ENCODE measurements around the gene ZCCHC24. TPM values are rescaled to one million over a fixed set of nuclear protein-coding genes. Genes with fewer than 3 reads are reported as not detected.
A peak's percentile ranks its signal among the peaks of the same experiment; 100 is the strongest.

The ZCCHC24 gene
- total RNA-seq, 2 experiments from 2014 or later, result 0.98 to 2.2 TPM

DNA sequence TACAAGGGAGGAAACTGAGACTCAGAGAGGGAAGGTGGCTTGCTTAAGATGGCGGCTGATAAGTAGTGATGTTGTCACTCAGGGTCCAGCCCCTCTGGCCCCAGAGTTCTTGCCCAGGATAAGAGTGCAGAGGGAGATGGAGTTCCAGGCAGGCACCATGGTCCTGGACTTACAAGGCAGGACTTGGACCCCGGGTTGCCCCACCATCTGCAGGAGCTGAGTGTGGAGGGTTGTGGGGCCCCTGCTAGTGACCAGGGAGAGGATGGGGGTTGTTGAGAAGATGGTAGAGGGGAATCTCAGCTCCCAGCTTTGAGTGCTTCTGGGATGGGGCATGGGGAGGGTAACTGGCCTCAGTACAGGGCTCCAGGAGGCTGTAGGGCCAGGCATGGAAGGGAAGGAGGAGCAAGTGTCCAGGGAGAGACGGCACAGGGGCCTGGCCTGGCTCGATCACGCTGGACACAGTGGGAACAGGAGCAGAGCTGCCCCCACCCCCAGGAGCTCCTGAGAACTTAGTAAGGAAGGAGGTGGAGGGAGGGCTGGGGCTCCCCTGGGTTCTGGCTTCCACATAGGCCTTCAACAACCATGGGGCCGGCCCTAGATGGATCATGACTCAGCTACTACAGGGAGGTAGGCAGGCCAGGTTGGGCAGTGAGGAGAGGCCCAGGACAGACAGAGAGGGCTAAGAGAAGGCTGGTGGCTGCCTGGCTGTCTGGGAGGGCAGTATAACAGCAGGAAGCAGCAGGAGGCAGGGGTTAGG is 69.9 kb downstream of the ZCCHC24 start:
- no peak for DNase-seq (ENCODE audit: low spot score)
- CTCF ChIA-PET (ENCODE audit: unreplicated experiment), result interaction anchor here (0.6 to 1.0 kb wide), 2 partner anchors 86 to 94 kb away, joined by 4 read pairs; no protein-coding TSS in a partner anchor
- H3K36me3 ChIP-seq (ENCODE audit: insufficient read depth, low read length), result no peaks in the 10 kb centered on the region
- H3K4me2 ChIP-seq (ENCODE audit: low read length), result no peak overlapping the region
- no peak overlapping the region for H3K4me3 ChIP-seq (ENCODE audit: low read depth, low read length, poor library complexity, severe bottlenecking)
- no peaks in the 10 kb centered on the region for H3K79me2 ChIP-seq (ENCODE audit: insufficient read depth, low read depth, low read length)
- H4K20me1 ChIP-seq (ENCODE audit: insufficient read depth, low read length), result no peaks in the 10 kb centered on the region
- no peaks in the 10 kb centered on the region for H3K9me3 ChIP-seq (ENCODE audit: low read length)
- intact Hi-C loops (cut with micrococcal nuclease; ENCODE audit: unreplicated experiment), result no loop called here
- no peak overlapping the region for H2AFZ ChIP-seq (ENCODE audit: low read length)
- no peaks in the 10 kb centered on the region for H3K9me2 ChIP-seq (ENCODE audit: insufficient read depth, low read length)
- no peaks in the 10 kb centered on the region for H3K4me1 ChIP-seq (ENCODE audit: insufficient read depth, low read length, poor library complexity, severe bottlenecking)
- no TSS peak for BruUV-seq (replicated peaks)
- no peak overlapping the region for H3K27ac ChIP-seq (ENCODE audit: low read depth, low read length, poor library complexity, severe bottlenecking)
- POLR2A ChIA-PET, result interaction anchor here (0.6 to 0.9 kb wide), 2 partner anchors 27 to 845 kb away, joined by 3 read pairs; no protein-coding TSS in a partner anchor
- TF ChIP-seq, protein P1, sequence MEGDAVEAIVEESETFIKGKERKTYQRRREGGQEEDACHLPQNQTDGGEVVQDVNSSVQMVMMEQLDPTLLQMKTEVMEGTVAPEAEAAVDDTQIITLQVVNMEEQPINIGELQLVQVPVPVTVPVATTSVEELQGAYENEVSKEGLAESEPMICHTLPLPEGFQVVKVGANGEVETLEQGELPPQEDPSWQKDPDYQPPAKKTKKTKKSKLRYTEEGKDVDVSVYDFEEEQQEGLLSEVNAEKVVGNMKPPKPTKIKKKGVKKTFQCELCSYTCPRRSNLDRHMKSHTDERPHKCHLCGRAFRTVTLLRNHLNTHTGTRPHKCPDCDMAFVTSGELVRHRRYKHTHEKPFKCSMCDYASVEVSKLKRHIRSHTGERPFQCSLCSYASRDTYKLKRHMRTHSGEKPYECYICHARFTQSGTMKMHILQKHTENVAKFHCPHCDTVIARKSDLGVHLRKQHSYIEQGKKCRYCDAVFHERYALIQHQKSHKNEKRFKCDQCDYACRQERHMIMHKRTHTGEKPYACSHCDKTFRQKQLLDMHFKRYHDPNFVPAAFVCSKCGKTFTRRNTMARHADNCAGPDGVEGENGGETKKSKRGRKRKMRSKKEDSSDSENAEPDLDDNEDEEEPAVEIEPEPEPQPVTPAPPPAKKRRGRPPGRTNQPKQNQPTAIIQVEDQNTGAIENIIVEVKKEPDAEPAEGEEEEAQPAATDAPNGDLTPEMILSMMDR (conservative IDR thresholded peaks at IDR 0.05; ENCODE audit: low read length), result no peak
- TF ChIP-seq EZH2phosphoT487 (IDR thresholded peaks at IDR 0.05; ENCODE audit: borderline replicate concordance, low read depth, low read length), result no peak

DNA sequence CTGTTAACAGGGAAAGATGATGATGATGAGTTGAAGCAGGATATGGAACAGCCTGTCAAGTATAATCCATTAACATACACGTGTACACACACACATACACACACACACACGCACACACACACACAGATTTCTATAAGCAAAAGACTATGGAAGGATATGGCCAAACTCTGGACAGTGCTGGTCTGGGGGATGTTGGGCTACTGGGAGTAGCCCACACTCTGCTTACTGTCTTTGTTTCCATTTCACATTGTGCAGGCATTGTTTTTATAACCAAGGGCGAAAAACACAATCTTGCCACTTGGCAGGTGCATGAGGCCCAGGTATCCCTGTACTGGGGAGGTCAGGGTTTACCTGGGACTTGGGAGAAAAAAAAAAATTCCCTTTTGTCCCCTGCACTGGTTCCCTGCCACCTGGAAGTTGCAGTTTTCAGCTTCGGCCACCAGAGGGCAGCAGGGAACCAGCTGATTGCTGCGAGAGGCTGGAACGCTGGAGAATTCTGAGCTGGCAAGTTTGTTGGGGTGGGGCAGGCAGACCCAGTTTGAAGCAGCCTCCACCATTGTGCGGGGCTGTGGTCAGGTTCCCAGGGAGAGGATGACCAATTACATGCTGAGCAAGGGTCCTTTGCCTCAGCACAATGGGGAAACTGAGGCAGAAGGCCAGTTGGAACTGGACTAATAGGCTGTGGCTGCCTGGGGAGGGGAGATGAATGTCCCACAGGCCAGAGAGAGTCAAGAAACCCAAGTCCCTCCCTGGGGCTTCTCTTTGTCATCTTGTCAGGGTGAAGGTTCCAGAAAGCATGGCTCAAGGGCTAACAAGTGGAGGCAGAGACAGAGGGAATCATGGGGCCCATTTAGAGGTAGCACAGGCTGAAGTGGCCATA is 70.9 kb downstream of the ZCCHC24 start:
- Histone ChIP-seq H4K20me1 (ENCODE audit: insufficient read depth, low read length) (no peaks in the 10 kb centered on the region), H3K27ac (ENCODE audit: low read depth, low read length, poor library complexity, severe bottlenecking) (no peak overlapping the region), H3K4me2 (ENCODE audit: low read length) (no peak overlapping the region), H2AFZ (ENCODE audit: low read length) (no peak overlapping the region), H3K9me2 (ENCODE audit: insufficient read depth, low read length) (no peaks in the 10 kb centered on the region), H3K4me3 (ENCODE audit: low read depth, low read length, poor library complexity, severe bottlenecking) (no peak overlapping the region), H3K36me3 (ENCODE audit: insufficient read depth, low read length) (no peaks in the 10 kb centered on the region), H3K4me1 (ENCODE audit: insufficient read depth, low read length, poor library complexity, severe bottlenecking) (no peaks in the 10 kb centered on the region), H3K9me3 (ENCODE audit: low read length) (no peaks in the 10 kb centered on the region), H3K79me2 (ENCODE audit: insufficient read depth, low read depth, low read length) (no peaks in the 10 kb centered on the region)
- no TSS peak for BruUV-seq (replicated peaks)
- ChIA-PET POLR2A (interaction anchor here (0.9 kb wide), 1 partner anchor 26 kb away, joined by 3 read pairs; no protein-coding TSS in a partner anchor), CTCF (ENCODE audit: unreplicated experiment) (interaction anchor here (0.5 to 0.6 kb wide), 3 partner anchors 28 to 68 kb away, joined by 3 to 4 read pairs (median 3); no protein-coding TSS in a partner anchor)
- TF ChIP-seq, protein P1 (conservative IDR thresholded peaks at IDR 0.05; ENCODE audit: low read length), result peak; percentile 97
- no peak for TF ChIP-seq EZH2phosphoT487 (IDR thresholded peaks at IDR 0.05; ENCODE audit: borderline replicate concordance, low read depth, low read length)
- intact Hi-C loops (cut with micrococcal nuclease; ENCODE audit: unreplicated experiment), result loop anchor here (1.0 kb wide), 2 partner anchors 93 to 113 kb away; no protein-coding TSS in a partner anchor
- peak; percentile 65 for DNase-seq (ENCODE audit: low spot score)

Data from OCI-LY7 (cell line).